ENCODE results near the gene TRUB2. TPM values are rescaled to one million over a fixed set of nuclear protein-coding genes. Genes with fewer than 3 reads are reported as not detected.
A peak's percentile ranks its signal among the peaks of the same experiment; 100 is the strongest.

TRUB2 gene
- total and polyA plus RNA-seq, 2 of the 13 experiments (the other 11 are each of a cell fraction or from before 2014, with no cell fraction given): 22.3 to 41.2 TPM

GRCh38 chr9:128296340-128297220 lies 25.7 kb downstream of the TRUB2 start (continued):
- TF ChIP-seq TFDP1 (CRISPR knock-in tag; IDR thresholded peaks at IDR 0.05; ENCODE audit: borderline replicate concordance): 0 out of 2 replicates have a peak, but pooled peaks have one; percentile 6
- no peak for TF ChIP-seq ZNF317 (CRISPR knock-in tag; IDR thresholded peaks at IDR 0.05)
- peak in 1 of 2 experiments; percentile 33; a peak in 1 of 4 replicates for TF ChIP-seq KLF16 (CRISPR knock-in tag; IDR thresholded peaks at IDR 0.05)
- TF ChIP-seq TFE3 (CRISPR knock-in tag; IDR thresholded peaks at IDR 0.05): no peak; the same call in 1 of the 2 replicates
- no peak for TF ChIP-seq PTBP1 (IDR thresholded peaks at IDR 0.05; ENCODE audit: low read depth, low read length, poor library complexity, severe bottlenecking)
- TF ChIP-seq ZNF510 (CRISPR knock-in tag; IDR thresholded peaks at IDR 0.05; ENCODE audit: low read depth): no peak
- TF ChIP-seq ZNF101 (CRISPR knock-in tag; IDR thresholded peaks at IDR 0.05; ENCODE audit: borderline replicate concordance, low read depth): no peak
- TF ChIP-seq NR2F2 (IDR thresholded peaks at IDR 0.05; ENCODE audit: borderline replicate concordance, low read depth): 0 out of 2 replicates have a peak, but pooled peaks have one; percentile 44
- no peak for TF ChIP-seq ZNF383 (CRISPR knock-in tag; IDR thresholded peaks at IDR 0.05; ENCODE audit: borderline replicate concordance)
- no peak for TF ChIP-seq MAFF (IDR thresholded peaks at IDR 0.05; ENCODE audit: low read depth, low read length)
- no peak for TF ChIP-seq YEATS2 (CRISPR knock-in tag; IDR thresholded peaks at IDR 0.05; ENCODE audit: borderline replicate concordance)
- TF ChIP-seq E2F2 (CRISPR knock-in tag; IDR thresholded peaks at IDR 0.05; ENCODE audit: borderline replicate concordance): no peak
- no peak for TF ChIP-seq ZNF260 (CRISPR knock-in tag; IDR thresholded peaks at IDR 0.05; ENCODE audit: borderline replicate concordance, low read depth)
- TF ChIP-seq NFE2 (CRISPR knock-in tag; IDR thresholded peaks at IDR 0.05): no peak
- no peak for TF ChIP-seq SP4 (CRISPR knock-in tag; IDR thresholded peaks at IDR 0.05)
- 0 out of 2 replicates have a peak, but pooled peaks have one; percentile 16 for TF ChIP-seq ATF2 (CRISPR knock-in tag; IDR thresholded peaks at IDR 0.05)
- TF ChIP-seq ZFY (CRISPR knock-in tag; IDR thresholded peaks at IDR 0.05): peak; percentile 17; the same call in 1 of the 2 replicates
- no peak for TF ChIP-seq XBP1 (CRISPR knock-in tag; IDR thresholded peaks at IDR 0.05)
- no peak for TF ChIP-seq HDAC6 (IDR thresholded peaks at IDR 0.05; ENCODE audit: low read depth, low read length)
- TF ChIP-seq ZC3H4 (CRISPR knock-in tag; IDR thresholded peaks at IDR 0.05; ENCODE audit: borderline replicate concordance): no peak
- TF ChIP-seq ZNF670 (CRISPR knock-in tag; IDR thresholded peaks at IDR 0.05; ENCODE audit: borderline replicate concordance): no peak
- TF ChIP-seq PRMT3 (CRISPR knock-in tag; IDR thresholded peaks at IDR 0.05; ENCODE audit: borderline replicate concordance, low read depth): no peak
- TF ChIP-seq CHD4 (IDR thresholded peaks at IDR 0.05; ENCODE audit: borderline replicate concordance, low read length): no peak
- 0 out of 2 replicates have a peak, but pooled peaks have one; percentile 14 for TF ChIP-seq ZNF644 (CRISPR knock-in tag; IDR thresholded peaks at IDR 0.05; ENCODE audit: low read depth)
- TF ChIP-seq HOXA5 (CRISPR knock-in tag; IDR thresholded peaks at IDR 0.05): peak; percentile 30; the same call in 1 of the 2 replicates
